Tibial nerve (tissue), 4 donors: Measurements from ENCODE around the gene TSPAN32.

Experiments
- EP300 ChIP-seq, 2 donors: sonication (generic); formaldehyde crosslinking; IDR thresholded peaks; one replicate each; pipeline ENCODE4 v1.6.1; 2017; ENCODE audit warnings: antibody characterized with exemption in 2 of 2, mild to moderate bottlenecking in 1 of 2
- TF ChIP-seq, protein P1 (sequence below), 5 experiments: fragments of 200-600 bp in 3 of 5; fragments of 450-650 bp in 2 of 5; sonication (generic) in 3 of 5; IDR thresholded peaks; one replicate each; pipeline ENCODE4 v1.5.1; 2016 to 2019; ENCODE audit warnings: antibody characterized with exemption in 5 of 5, mild to moderate bottlenecking in 3 of 5, moderate library complexity in 2 of 5

DNA sequence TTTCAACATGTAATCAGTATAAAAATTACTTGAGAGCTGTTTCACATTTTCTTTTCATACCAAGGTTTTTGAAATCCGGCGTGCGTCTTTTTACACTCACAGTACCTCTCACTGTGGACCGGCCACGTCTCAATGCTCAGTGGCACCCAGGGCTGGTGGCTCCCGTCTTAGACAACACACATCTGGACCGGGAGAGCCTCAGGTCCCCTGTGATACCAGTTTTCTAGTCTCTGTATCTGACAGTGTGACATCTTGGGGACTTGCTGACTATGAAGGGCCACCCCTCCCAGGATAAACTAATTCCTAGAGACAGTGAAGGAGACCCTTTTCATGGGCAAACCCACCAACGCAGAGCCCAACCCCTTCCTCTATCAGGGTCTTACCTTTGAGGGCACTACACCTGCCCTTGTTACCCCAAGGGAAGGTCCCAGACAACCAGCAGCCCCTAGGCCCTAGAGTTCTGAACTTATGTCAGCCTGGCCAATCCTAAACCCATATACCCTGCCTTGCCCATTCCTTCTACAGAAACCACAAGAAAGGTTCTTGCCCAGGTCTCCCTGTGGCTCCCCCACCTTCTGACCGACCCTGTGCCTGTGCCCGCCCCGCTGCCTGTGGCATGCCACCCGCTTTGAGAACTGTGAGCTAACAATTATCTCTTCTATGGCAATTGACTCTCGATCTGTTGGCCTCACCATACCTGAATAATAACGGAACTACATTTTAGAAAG lies 25.4 kb upstream of the TSPAN32 start:
- TF ChIP-seq, protein P1, sequence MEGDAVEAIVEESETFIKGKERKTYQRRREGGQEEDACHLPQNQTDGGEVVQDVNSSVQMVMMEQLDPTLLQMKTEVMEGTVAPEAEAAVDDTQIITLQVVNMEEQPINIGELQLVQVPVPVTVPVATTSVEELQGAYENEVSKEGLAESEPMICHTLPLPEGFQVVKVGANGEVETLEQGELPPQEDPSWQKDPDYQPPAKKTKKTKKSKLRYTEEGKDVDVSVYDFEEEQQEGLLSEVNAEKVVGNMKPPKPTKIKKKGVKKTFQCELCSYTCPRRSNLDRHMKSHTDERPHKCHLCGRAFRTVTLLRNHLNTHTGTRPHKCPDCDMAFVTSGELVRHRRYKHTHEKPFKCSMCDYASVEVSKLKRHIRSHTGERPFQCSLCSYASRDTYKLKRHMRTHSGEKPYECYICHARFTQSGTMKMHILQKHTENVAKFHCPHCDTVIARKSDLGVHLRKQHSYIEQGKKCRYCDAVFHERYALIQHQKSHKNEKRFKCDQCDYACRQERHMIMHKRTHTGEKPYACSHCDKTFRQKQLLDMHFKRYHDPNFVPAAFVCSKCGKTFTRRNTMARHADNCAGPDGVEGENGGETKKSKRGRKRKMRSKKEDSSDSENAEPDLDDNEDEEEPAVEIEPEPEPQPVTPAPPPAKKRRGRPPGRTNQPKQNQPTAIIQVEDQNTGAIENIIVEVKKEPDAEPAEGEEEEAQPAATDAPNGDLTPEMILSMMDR (IDR thresholded peaks at IDR 0.05): no peak
- no peak for TF ChIP-seq EP300 (IDR thresholded peaks at IDR 0.05)
